OCI-LY1 (cell line): ENCODE results near the gene CAMK2D.

Source experiments
- EZH2 ChIP-seq: fragments of 200-600 bp; sonication (generic), shearing (Covaris generic); IDR thresholded peaks from 2 replicates; pipeline ENCODE4 v1.8.0; 2017; ENCODE audit warnings: borderline replicate concordance, mixed run types, mild to moderate bottlenecking, antibody characterized with exemption, low read length, moderate library complexity, mixed read lengths
- TF ChIP-seq, protein P1 (sequence below): fragments of 200-600 bp; sonication (generic), shearing (Covaris generic); IDR thresholded peaks from 2 replicates; pipeline ENCODE4 v1.5.1; 2017; ENCODE audit warnings: mild to moderate bottlenecking, antibody characterized with exemption, low read length, moderate library complexity, mixed read lengths

DNA sequence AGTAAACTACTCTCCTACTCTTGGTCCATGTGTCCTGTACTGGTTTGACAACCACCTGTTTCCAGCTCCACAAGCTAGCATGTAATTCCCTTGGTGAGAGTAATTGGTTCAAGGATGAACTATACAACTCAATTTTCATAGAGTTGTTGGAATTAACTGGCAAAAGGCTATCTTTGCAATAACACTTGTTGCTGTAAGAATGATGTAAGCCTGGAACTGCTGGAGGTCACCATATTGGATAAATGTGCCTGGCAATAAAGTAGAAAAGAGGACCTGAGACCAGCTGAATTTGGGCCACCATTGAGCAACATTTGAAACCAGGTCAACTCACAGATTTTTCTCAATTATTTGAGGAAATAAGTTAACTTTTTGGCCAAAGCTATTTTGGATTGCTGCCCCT, 175.5 kb downstream of the CAMK2D start:
- TF ChIP-seq EZH2, result no peak
- TF ChIP-seq, protein P1, sequence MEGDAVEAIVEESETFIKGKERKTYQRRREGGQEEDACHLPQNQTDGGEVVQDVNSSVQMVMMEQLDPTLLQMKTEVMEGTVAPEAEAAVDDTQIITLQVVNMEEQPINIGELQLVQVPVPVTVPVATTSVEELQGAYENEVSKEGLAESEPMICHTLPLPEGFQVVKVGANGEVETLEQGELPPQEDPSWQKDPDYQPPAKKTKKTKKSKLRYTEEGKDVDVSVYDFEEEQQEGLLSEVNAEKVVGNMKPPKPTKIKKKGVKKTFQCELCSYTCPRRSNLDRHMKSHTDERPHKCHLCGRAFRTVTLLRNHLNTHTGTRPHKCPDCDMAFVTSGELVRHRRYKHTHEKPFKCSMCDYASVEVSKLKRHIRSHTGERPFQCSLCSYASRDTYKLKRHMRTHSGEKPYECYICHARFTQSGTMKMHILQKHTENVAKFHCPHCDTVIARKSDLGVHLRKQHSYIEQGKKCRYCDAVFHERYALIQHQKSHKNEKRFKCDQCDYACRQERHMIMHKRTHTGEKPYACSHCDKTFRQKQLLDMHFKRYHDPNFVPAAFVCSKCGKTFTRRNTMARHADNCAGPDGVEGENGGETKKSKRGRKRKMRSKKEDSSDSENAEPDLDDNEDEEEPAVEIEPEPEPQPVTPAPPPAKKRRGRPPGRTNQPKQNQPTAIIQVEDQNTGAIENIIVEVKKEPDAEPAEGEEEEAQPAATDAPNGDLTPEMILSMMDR, result no peak
